GM19463 (cell line): ENCODE results near the gene SYNPO2.
A peak's percentile ranks its signal among the peaks of the same experiment; 100 is the strongest.

Experiments
- ATAC-seq: cut with Tn5 transposase; IDR thresholded peaks from one replicate; pipeline ENCODE4 v1.9.1; 2021; ENCODE audit warnings: mild to moderate bottlenecking, moderate library complexity; ENCODE audit not compliant: unreplicated experiment

SYNPO2 gene

GRCh38 chr4:118927974-118928373 is 39.3 kb downstream of the SYNPO2 start:
- no peak for ATAC-seq

DNA sequence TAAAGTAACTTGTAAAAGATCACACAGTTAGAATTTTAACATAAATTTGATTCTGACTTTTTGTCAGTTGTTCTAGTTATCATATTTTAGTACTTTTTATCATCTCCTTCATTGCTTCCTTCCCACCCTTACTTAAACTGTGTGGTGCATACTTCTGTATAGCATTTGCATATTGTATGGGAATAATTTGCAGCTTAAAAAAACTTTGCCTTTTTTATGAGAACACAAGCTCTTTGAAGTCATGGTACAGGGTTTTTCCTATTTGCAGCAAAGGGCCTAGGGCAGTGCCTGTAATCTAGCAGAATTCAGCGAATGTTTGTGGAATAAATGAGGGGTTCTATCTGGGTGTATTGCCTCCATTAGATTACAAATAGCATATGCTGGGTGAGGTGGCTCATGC is 41.6 kb downstream of the SYNPO2 start:
- ATAC-seq: no peak

GRCh38 chr4:118931786-118932185 is 43.1 kb downstream of the SYNPO2 start:
- no peak for ATAC-seq

- ATAC-seq: no peak
Observed at GRCh38 chr4:118935819-118936218, 47.2 kb downstream of the SYNPO2 start.

- ATAC-seq: no peak
Observed at GRCh38 chr4:118936406-118936805, 47.8 kb downstream of the SYNPO2 start.

DNA sequence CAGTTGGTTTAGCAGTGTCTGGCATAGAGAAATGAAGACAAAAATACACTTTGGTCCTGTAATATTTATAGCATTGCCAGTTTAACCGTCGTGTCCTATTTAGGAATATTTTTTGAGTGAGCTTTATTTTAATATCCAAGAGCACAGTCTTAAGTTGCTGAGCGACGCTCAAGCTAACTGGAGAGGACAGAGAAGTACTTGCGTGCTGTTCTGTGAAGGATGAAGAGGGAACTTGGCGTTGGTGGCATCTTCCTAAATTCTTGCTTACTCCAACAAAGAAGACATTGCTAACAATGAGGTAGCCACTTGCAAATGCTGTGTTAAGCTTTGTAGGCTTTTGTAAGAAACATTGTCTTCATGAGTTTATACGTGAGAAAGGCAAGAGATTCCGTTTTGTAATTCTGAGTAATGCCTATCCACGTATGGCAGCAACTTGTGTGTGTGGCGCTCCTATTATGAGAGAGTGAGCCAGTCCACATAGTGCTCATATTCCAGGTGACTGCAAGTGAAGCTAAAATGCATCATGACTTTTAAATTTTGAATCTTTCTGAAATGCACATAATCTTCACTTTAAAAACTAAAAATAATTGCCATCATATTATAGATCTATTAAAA is 50.6 kb downstream of the SYNPO2 start:
- ATAC-seq: no peak

DNA sequence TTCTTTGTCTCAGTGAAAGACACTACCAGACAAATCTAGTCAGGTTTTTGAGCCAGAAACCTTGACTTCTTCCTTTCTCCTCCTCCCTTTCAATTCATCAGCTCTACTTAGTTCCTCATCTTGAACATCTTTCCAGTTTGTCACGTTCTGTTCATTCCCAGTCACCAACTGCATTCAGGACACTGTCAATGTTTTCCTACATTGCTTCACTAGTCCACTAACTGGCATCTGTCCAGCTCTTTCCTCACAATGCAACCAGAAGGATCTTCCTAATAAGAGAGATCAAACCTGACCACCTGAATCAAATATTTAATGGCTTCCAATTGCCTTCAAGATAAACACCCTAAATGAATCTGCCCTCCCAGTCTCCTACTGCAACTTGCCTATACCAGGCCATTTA is 52.5 kb downstream of the SYNPO2 start:
- ATAC-seq: no peak

- ATAC-seq: no peak
Observed at GRCh38 chr4:118941799-118942198, 53.1 kb downstream of the SYNPO2 start.

GRCh38 chr4:118942465-118942864 is 53.8 kb downstream of the SYNPO2 start:
- ATAC-seq: no peak

DNA sequence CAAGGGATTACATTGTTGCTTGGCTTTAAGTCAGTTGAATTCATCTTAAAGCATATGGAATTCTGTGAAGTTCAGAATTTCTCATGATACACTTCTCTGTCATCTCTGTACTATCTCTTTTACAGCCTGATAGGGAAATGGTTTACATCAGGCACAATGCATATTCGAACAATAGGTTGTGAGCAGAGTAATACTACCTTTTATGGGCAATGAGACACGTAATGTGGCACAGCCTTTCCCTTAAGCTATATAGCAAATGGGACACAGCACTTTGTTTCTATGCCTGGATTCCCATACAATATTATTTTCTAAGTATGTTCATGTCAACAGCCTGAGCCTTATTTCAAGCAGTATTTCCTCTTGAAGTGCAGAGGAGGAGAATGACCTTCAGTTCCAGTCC is 58.4 kb downstream of the SYNPO2 start:
- ATAC-seq: no peak

DNA sequence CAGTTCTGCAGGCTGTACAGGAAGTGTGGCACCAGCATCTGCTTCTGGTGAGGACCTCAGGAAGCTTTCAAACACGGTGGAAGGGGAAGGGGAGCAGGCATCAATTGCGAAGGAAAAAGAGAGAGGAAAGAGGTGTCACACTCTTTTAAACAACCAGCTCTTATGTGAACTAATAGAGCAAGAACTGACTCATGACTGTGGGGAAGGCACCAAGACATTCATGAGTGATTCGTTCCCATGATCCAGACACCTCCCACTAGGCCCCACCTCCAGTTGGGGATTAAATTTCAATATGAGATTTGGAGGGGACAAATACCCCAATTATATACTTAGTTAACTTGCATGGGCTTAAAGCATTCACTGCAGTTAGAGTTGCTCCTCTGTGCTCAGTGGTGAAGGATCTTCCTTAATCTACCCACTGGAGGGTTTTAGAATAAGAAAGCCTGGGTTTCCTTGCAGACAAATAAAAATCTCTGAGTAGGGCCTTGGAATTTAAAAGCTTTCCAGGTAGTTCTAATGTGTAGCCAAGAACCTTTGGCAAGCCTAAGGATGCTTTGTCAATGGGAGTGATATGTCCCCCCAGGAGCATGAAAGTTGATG is 60.0 kb downstream of the SYNPO2 start:
- no peak for ATAC-seq

- ATAC-seq: no peak
Observed at GRCh38 chr4:118950224-118950623, 61.6 kb downstream of the SYNPO2 start.

DNA sequence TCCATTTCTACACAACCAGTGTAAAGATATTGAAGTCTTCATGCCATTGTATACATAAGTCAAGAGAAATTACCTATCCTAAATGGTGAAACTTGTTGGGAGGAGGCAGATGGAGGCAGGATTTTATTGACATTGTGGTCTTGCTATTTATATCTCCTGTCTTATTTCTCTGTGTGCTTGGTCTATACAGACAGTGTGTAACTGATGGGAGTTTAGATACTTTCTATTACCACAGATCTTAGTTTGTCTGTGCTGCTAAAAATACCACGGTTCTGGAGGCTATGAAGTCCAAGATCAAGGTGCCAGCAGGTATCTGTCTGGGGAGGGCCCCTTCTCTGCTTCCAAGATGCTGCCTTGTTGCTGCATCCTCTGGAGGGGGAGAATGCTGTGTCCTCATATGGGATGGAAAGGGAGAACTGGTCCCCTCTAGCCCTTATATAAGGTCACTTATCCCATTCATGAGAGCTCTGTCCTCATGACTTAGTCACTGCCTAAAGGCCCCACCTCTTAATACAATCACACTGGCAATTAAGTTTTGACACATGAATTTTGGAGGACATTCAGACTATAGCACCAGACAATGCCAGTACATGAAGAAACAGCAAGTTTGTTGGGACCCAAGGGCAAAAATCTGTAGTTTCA is 62.4 kb downstream of the SYNPO2 start:
- no peak for ATAC-seq

- ATAC-seq: no peak
Observed at GRCh38 chr4:118953276-118953675, 64.6 kb downstream of the SYNPO2 start.

GRCh38 chr4:118954246-118954645 is 65.6 kb downstream of the SYNPO2 start:
- no peak for ATAC-seq

DNA sequence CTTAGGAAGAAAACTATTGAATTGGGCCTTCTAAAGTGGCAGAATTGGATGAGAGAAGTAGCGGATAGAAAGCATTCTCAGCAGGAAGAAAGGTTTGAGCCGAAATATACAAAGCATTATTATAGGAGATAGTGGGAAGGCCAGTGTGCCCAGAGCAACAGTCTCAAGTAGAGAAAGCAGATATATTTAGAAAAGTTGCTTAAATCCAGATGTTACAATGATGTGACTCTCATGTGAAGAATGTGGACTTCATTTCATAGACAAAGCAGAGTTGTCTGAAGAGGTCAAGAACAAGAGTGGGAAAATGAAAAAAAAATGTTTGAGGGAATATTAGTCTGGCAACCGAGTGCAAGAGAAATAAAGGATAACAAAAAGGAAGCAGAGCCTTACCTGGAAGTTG is 66.9 kb downstream of the SYNPO2 start:
- ATAC-seq: no peak

- ATAC-seq: no peak
Observed at GRCh38 chr4:118957722-118958445, 69.2 kb downstream of the SYNPO2 start.

DNA sequence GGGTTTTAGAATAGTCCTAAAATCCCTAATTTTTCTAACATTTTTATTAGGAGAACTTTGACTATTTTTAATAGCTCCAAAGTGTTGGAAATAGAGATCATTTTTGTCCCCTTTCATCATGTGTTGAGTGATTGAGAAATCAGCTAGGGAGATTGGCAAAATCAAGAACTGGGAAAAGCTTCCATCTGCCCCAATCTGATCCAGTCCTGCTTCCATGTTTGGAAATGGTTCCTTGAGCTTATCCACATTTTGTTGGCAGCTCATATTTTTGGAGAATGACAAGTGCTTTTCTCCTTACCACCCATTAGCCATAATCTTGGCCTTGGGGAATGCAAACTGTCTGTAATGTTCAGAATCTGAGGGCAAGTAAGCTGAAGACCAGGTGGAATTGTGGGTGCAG is 73.9 kb downstream of the SYNPO2 start:
- no peak for ATAC-seq

GRCh38 chr4:118964891-118965411 is 76.3 kb downstream of the SYNPO2 start:
- no peak for ATAC-seq

- peak; percentile 29 for ATAC-seq
Observed at GRCh38 chr4:118967393-118967792, 78.7 kb downstream of the SYNPO2 start.

DNA sequence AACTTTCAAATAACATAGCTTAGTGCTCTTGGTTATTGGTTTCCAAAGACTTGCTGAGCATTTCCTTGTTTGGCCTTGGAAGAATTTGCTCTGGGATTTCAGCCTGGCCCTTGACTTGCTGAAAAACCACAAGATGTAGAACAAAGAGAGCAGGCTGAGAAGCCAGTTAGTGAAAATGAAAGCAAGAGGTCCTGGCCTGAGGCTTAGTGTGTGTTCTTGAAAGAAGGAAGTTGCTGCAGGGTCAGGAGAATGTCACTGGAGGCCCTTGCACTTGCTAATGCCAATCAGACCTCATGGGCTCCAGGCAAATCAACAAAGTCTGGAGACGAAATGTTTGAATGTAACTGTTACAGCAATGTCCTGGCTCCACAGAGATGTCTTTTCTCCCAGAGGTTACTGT is 79.4 kb downstream of the SYNPO2 start:
- peak; percentile 99 for ATAC-seq

- no peak for ATAC-seq
Observed at GRCh38 chr4:118968813-118969212, 80.2 kb downstream of the SYNPO2 start.
